Esophagus muscularis mucosa (tissue), 4 donors: ENCODE data around the gene PKD2L1. TPM values are rescaled to one million over a fixed set of nuclear protein-coding genes. Genes with fewer than 3 reads are reported as not detected.
A peak's percentile ranks its signal among the peaks of the same experiment; 100 is the strongest.

Source experiments
- DNase-seq: peaks from one replicate; pipeline ENCODE4 v3.0.0-alpha.2; 2017; ENCODE audit errors: extremely low spot score
- H3K27ac ChIP-seq, 4 donors: fragments of 200-600 bp; sonication (generic); replicated peaks in 1 of 4; 1 replicate in 3 of 4; 2 replicates in 1 of 4; pipeline ENCODE4 v1.5.1; 2016 to 2019; ENCODE audit warnings: mild to moderate bottlenecking in 1 of 4
- H3K27me3 ChIP-seq, 4 donors: fragments of 200-600 bp; sonication (generic); one replicate each; pipeline versions ENCODE4 v1.5.1 to v1.6.0; 2016 to 2019
- H3K36me3 ChIP-seq, 4 donors: fragments of 200-600 bp; sonication (generic); one replicate each; pipeline ENCODE4 v1.5.1; 2016 to 2019
- H3K4me1 ChIP-seq, 4 donors: fragments of 200-600 bp; sonication (generic); one replicate each; pipeline ENCODE4 v1.5.1; 2016 to 2019
- H3K4me3 ChIP-seq, 4 donors: fragments of 200-600 bp; sonication (generic); 1 replicate in 2 of 4; 2 replicates in 2 of 4; pipeline ENCODE4 v1.5.1; 2016 to 2019; ENCODE audit warnings: mild to moderate bottlenecking in 4 of 4, moderate library complexity in 1 of 4
- H3K9me3 ChIP-seq, 4 donors: fragments of 200-600 bp; sonication (generic); 1 replicate in 3 of 4; 2 replicates in 1 of 4; pipeline ENCODE4 v1.5.1; 2016 to 2019
- CTCF ChIP-seq, 3 experiments: fragments of 200-600 bp in 2 of 3; fragments of 450-650 bp in 1 of 3; sonication (generic) in 2 of 3; IDR thresholded peaks; one replicate each; pipeline ENCODE4 v1.5.1; 2017 to 2019; ENCODE audit warnings: antibody characterized with exemption in 3 of 3, mild to moderate bottlenecking in 2 of 3, moderate library complexity in 1 of 3
- EP300 ChIP-seq: sonication (generic); formaldehyde crosslinking; IDR thresholded peaks from one replicate; pipeline ENCODE4 v1.6.1; 2017; ENCODE audit warnings: antibody characterized with exemption
- POLR2A ChIP-seq: fragments of 450-650 bp; IDR thresholded peaks from one replicate; pipeline ENCODE4 v1.6.1; 2017; ENCODE audit warnings: antibody characterized with exemption, moderate library complexity, mild to moderate bottlenecking, low read depth
- POLR2AphosphoS5 ChIP-seq, 2 donors: sonication (generic); formaldehyde crosslinking; IDR thresholded peaks; one replicate each; pipeline ENCODE4 v1.6.1; 2017; ENCODE audit warnings: antibody characterized with exemption in 2 of 2
- WGBS: methylation state at CpG from one replicate; pipeline ENCODE4 v1.1.5; 2018; 5-methylcytosine and 5-hydroxymethylcytosine counted together
- intact Hi-C: fragments of 100-400 bp; cut with DNase I; formaldehyde crosslinking; loops from one replicate; pipeline ENCODE4 v1.15.1; 2023
- total RNA-seq, 4 donors: library from RNA; depleted of rRNA; stranded (reverse); fragments of >200 nt; gene quantifications; one replicate each; pipeline versions ENCODE4 v1.1.0 to v1.2.1, GENCODE V29; 2016

Gene PKD2L1
- total RNA-seq, 4 donors from 2014 or later, result not detected

- intact Hi-C loops, result no loop called here
- Histone ChIP-seq H3K27ac (peak overlapping the region; percentile 13 to 65 (median 46)), H3K9me3 (no peaks in the 10 kb centered on the region), H3K4me1 (peaks cover 18 to 27% (median 23%) of the 10 kb centered on the region in 4 donors), H3K27me3 (peaks cover 0 to 61% (median 14%) of the 10 kb centered on the region in 4 donors), H3K36me3 (no peaks in the 10 kb centered on the region), H3K4me3 (peak overlapping the region; percentile 54 to 64 (median 59))
- WGBS, result 4% methylated on average over 16 of the region's 36 CpGs
- DNase-seq, result no peak
- no peak for TF ChIP-seq EP300
- no peak for TF ChIP-seq POLR2A
- TF ChIP-seq POLR2AphosphoS5 (IDR thresholded peaks at IDR 0.05), result peak in 1 of 2 donors; percentile 49
- TF ChIP-seq CTCF (IDR thresholded peaks at IDR 0.05), result no peak
Measured at GRCh38 chr10:100346351-100346764, 16.3 kb upstream of the PKD2L1 start.

GRCh38 chr10:100345570-100346330 lies 15.7 kb upstream of the PKD2L1 start:
- Histone ChIP-seq H3K27ac (peak overlapping the region in 2 of 4 donors; percentile 13 to 58), H3K4me1 (peaks cover 18 to 27% (median 23%) of the 10 kb centered on the region in 4 donors), H3K9me3 (no peaks in the 10 kb centered on the region), H3K4me3 (peak overlapping the region; percentile 54 to 64 (median 59)), H3K27me3 (peaks cover 0 to 60% (median 14%) of the 10 kb centered on the region in 4 donors), H3K36me3 (no peaks in the 10 kb centered on the region)
- intact Hi-C loops, result no loop called here
- no peak for TF ChIP-seq EP300
- no peak for TF ChIP-seq CTCF (IDR thresholded peaks at IDR 0.05)
- TF ChIP-seq POLR2A, result no peak
- no peak for TF ChIP-seq POLR2AphosphoS5 (IDR thresholded peaks at IDR 0.05)
- DNase-seq, result no peak
- WGBS, result 46% methylated on average over 8 of the region's 9 CpGs

GRCh38 chr10:100344241-100344788 lies 14.3 kb upstream of the PKD2L1 start:
- intact Hi-C loops, result no loop called here
- H3K4me3 ChIP-seq, result no peak overlapping the region
- WGBS, result 77% methylated on average over 3 of the region's 3 CpGs
- TF ChIP-seq EP300 (no peak), POLR2A (no peak)
- no peaks in the 10 kb centered on the region for H3K36me3 ChIP-seq
- H3K4me1 ChIP-seq, result peaks cover 18 to 27% (median 23%) of the 10 kb centered on the region in 4 donors
- no peak overlapping the region for H3K27ac ChIP-seq
- H3K9me3 ChIP-seq, result no peaks in the 10 kb centered on the region
- peaks cover 0 to 48% (median 12%) of the 10 kb centered on the region in 4 donors for H3K27me3 ChIP-seq
- no peak for DNase-seq

GRCh38 chr10:100342627-100342972 lies 12.6 kb upstream of the PKD2L1 start:
- Histone ChIP-seq H3K4me1 (peaks cover 12 to 22% (median 18%) of the 10 kb centered on the region in 4 donors), H3K4me3 (no peak overlapping the region), H3K9me3 (no peaks in the 10 kb centered on the region), H3K36me3 (no peaks in the 10 kb centered on the region), H3K27me3 (peaks cover 0 to 33% (median 5%) of the 10 kb centered on the region in 4 donors), H3K27ac (no peak overlapping the region)
- no peak for TF ChIP-seq POLR2AphosphoS5 (IDR thresholded peaks at IDR 0.05)
- no peak for TF ChIP-seq EP300
- TF ChIP-seq CTCF (IDR thresholded peaks at IDR 0.05), result no peak
- intact Hi-C loops, result no loop called here
- DNase-seq, result no peak
- 84% methylated on average over 7 of the region's 7 CpGs for WGBS

GRCh38 chr10:100341953-100342626 lies 12.1 kb upstream of the PKD2L1 start:
- no peaks in the 10 kb centered on the region for H3K36me3 ChIP-seq
- 63% methylated on average over 9 of the region's 9 CpGs for WGBS
- H3K9me3 ChIP-seq, result no peaks in the 10 kb centered on the region
- peak; percentile 51 to 67 (median 59) for TF ChIP-seq CTCF (IDR thresholded peaks at IDR 0.05)
- TF ChIP-seq EP300, result no peak
- TF ChIP-seq POLR2AphosphoS5 (IDR thresholded peaks at IDR 0.05), result no peak
- peaks cover 8 to 17% (median 12%) of the 10 kb centered on the region in 4 donors for H3K4me1 ChIP-seq
- no peak overlapping the region for H3K27ac ChIP-seq
- H3K4me3 ChIP-seq, result no peak overlapping the region
- intact Hi-C loops, result no loop called here
- no peak for DNase-seq
- H3K27me3 ChIP-seq, result peaks cover 0 to 32% (median 2%) of the 10 kb centered on the region in 4 donors
